Fibroblast of the aortic adventitia (primary cell): ENCODE data around the gene DPM2. TPM values are rescaled to one million over a fixed set of nuclear protein-coding genes. Genes with fewer than 3 reads are reported as not detected.

Experiments used
- DNase-seq: peaks from one replicate; pipeline ENCODE4 v3.0.0-alpha.2; 2010; ENCODE audit warnings: low read depth
- H3K4me3 ChIP-seq: 2 replicates; pipeline ENCODE4 v1.5.1; 2011; ENCODE audit warnings: low read depth, mild to moderate bottlenecking, control low read depth, low read length, moderate library complexity
- total RNA-seq: library from RNA; depleted of rRNA; stranded (reverse); fragments of >200 nt; gene quantifications from 2 replicates; pipeline ENCODE4 v1.2.3, GENCODE V29; 2012; ENCODE audit warnings: low replicate concordance
- TF ChIP-seq, protein P1 (sequence below): IDR thresholded peaks from 2 replicates; pipeline ENCODE4 v1.5.1; 2011; ENCODE audit warnings: mild to moderate bottlenecking, low read length, control low read depth, inconsistent platforms; ENCODE audit not compliant: insufficient read depth

DPM2 gene
- total RNA-seq, 1 donor: 19.9 TPM

DNA sequence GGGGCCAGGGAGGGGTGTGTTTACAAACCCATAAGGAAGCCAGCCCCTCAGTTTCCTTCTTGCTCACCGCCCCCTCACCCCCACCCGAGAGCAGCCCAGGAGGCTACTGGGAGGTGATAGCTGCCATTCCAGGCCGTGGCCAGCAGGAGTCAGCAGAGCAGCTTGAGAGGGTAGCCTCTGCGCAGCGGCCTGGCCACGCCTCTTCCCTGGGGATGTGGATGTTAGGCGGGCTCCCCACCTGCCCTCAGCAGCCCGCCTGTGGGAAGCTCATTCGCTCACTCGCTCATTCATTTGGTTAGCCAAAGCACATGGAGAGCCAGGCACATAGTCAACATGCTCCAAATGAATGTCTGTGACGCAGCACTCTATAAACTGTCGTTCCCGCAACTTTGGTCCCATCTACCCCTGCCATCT, 6.1 kb upstream of the DPM2 start:
- H3K4me3 ChIP-seq: no peak overlapping the region
- TF ChIP-seq, protein P1, sequence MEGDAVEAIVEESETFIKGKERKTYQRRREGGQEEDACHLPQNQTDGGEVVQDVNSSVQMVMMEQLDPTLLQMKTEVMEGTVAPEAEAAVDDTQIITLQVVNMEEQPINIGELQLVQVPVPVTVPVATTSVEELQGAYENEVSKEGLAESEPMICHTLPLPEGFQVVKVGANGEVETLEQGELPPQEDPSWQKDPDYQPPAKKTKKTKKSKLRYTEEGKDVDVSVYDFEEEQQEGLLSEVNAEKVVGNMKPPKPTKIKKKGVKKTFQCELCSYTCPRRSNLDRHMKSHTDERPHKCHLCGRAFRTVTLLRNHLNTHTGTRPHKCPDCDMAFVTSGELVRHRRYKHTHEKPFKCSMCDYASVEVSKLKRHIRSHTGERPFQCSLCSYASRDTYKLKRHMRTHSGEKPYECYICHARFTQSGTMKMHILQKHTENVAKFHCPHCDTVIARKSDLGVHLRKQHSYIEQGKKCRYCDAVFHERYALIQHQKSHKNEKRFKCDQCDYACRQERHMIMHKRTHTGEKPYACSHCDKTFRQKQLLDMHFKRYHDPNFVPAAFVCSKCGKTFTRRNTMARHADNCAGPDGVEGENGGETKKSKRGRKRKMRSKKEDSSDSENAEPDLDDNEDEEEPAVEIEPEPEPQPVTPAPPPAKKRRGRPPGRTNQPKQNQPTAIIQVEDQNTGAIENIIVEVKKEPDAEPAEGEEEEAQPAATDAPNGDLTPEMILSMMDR: peak; percentile 95
- DNase-seq: peak; percentile 80

- DNase-seq: no peak
- no peak overlapping the region for H3K4me3 ChIP-seq
- TF ChIP-seq, protein P1: no peak
Measured at GRCh38 chr9:127943011-127943662, 5.5 kb upstream of the DPM2 start.

- peak; percentile 71 for DNase-seq
- TF ChIP-seq, protein P1: peak; percentile 85
- H3K4me3 ChIP-seq: no peak overlapping the region
Measured at GRCh38 chr9:127942216-127943010, 4.8 kb upstream of the DPM2 start.

- TF ChIP-seq, protein P1: no peak
- DNase-seq: no peak
- no peak overlapping the region for H3K4me3 ChIP-seq
Measured at GRCh38 chr9:127941961-127942215, 4.2 kb upstream of the DPM2 start.

GRCh38 chr9:127941062-127941960, 3.7 kb upstream of the DPM2 start:
- H3K4me3 ChIP-seq: no peak overlapping the region
- no peak for DNase-seq
- TF ChIP-seq, protein P1: no peak

- TF ChIP-seq, protein P1: no peak
- H3K4me3 ChIP-seq: no peak overlapping the region
Measured at GRCh38 chr9:127940593-127940992, 2.9 kb upstream of the DPM2 start.

More at GRCh38 chr9:127940593-127940992, 2.9 kb upstream of the DPM2 start:
- no peak for DNase-seq
